Testis (tissue), 3 donors: ENCODE data around the gene OR2F1. TPM values are rescaled to one million over a fixed set of nuclear protein-coding genes. Genes with fewer than 3 reads are reported as not detected.

Experiments used
- DNase-seq: peaks from one replicate; pipeline ENCODE4 v3.0.0-alpha.2; 2019
- H3K27ac ChIP-seq, 2 donors: fragments of 200-600 bp; sonication (generic); one replicate each; pipeline ENCODE4 v1.5.1; 2019
- H3K27me3 ChIP-seq: fragments of 200-600 bp; sonication (generic); one replicate; pipeline ENCODE4 v1.5.1; 2019
- H3K36me3 ChIP-seq: fragments of 200-600 bp; sonication (generic); one replicate; pipeline ENCODE4 v1.5.1; 2017; ENCODE audit warnings: low read depth; ENCODE audit errors: missing control alignments
- H3K4me1 ChIP-seq: fragments of 200-600 bp; sonication (generic); one replicate; pipeline ENCODE4 v1.5.1; 2019
- H3K4me3 ChIP-seq, 2 donors: fragments of 200-600 bp; sonication (generic); one replicate each; pipeline ENCODE4 v1.5.1; 2017 to 2019
- H3K9me3 ChIP-seq: fragments of 200-600 bp; sonication (generic); one replicate; pipeline ENCODE4 v1.5.1; 2017
- CTCF ChIP-seq, 3 experiments: fragments of 450-650 bp in 2 of 3; fragments of 200-600 bp in 1 of 3; sonication (generic) in 1 of 3; IDR thresholded peaks; one replicate each; pipeline ENCODE4 v1.5.1; 2016 to 2019; ENCODE audit warnings: antibody characterized with exemption in 3 of 3, mild to moderate bottlenecking in 2 of 3, moderate library complexity in 1 of 3
- POLR2A ChIP-seq: fragments of 450-650 bp; IDR thresholded peaks from one replicate; pipeline ENCODE4 v1.6.1; 2017; ENCODE audit warnings: antibody characterized with exemption, mild to moderate bottlenecking, moderate library complexity
- WGBS, 2 donors: methylation state at CpG; one replicate each; pipeline ENCODE4 v1.1.5; 2018; 5-methylcytosine and 5-hydroxymethylcytosine counted together
- intact Hi-C: fragments of 100-400 bp; cut with DNase I; formaldehyde crosslinking; loops from one replicate; pipeline ENCODE4 v1.15.1; 2023; ENCODE audit warnings: low total_unique reads
- polyA plus RNA-seq: library from polyadenylated mRNA; stranded (reverse); fragments of 350-450 nt; fragmentation: Illumina TruSeq; extraction: RNeasy Lipid Tissue Mini Kit (QIAGEN cat#74804); gene quantifications from one replicate; pipeline ENCODE4 v1.2.3, GENCODE V29; 2014; ENCODE audit warnings: low read depth, low replicate concordance; ENCODE audit not compliant: insufficient read depth
- total RNA-seq, 2 donors: library from RNA; depleted of rRNA; stranded (reverse); fragments of >200 nt; gene quantifications; one replicate each; pipeline ENCODE4 v1.2.3, GENCODE V29; 2016

The OR2F1 gene
- total and polyA plus RNA-seq, 3 donors from 2014 or later = 0.20 to 5.3 (median 2.2) TPM

- Histone ChIP-seq H3K27ac (no peak overlapping the region), H3K9me3 (no peaks in the 10 kb centered on the region), H3K4me1 (no peaks in the 10 kb centered on the region), H3K27me3 (no peaks in the 10 kb centered on the region), H3K36me3 (no peaks in the 10 kb centered on the region), H3K4me3 (no peak overlapping the region)
- WGBS, 2 donors = 70 to 72% methylated on average over 2 of the region's 2 CpGs
- no peak for DNase-seq
- TF ChIP-seq POLR2A (no peak), CTCF (IDR thresholded peaks at IDR 0.05) (no peak)
- intact Hi-C loops = no loop called here
Measured at GRCh38 chr7:143979998-143980397, 25.4 kb downstream of the OR2F1 start.

- 89 to 93% methylated on average over 5 to 10 of the region's 10 CpGs for WGBS, 2 donors
- Histone ChIP-seq H3K4me1 (no peaks in the 10 kb centered on the region), H3K27me3 (no peaks in the 10 kb centered on the region), H3K36me3 (no peaks in the 10 kb centered on the region), H3K4me3 (no peak overlapping the region), H3K9me3 (no peaks in the 10 kb centered on the region), H3K27ac (no peak overlapping the region)
- intact Hi-C loops = no loop called here
- TF ChIP-seq POLR2A (no peak), CTCF (IDR thresholded peaks at IDR 0.05) (no peak)
- no peak for DNase-seq
Measured at GRCh38 chr7:143980746-143981510, 26.3 kb downstream of the OR2F1 start.

- no peak overlapping the region for H3K4me3 ChIP-seq
- H3K9me3 ChIP-seq = no peaks in the 10 kb centered on the region
- H3K4me1 ChIP-seq = no peaks in the 10 kb centered on the region
- H3K27me3 ChIP-seq = no peaks in the 10 kb centered on the region
- 82 to 96% methylated on average over 5 of the region's 5 CpGs for WGBS, 2 donors
- no peak for DNase-seq
- TF ChIP-seq CTCF (IDR thresholded peaks at IDR 0.05) (no peak), POLR2A (no peak)
- H3K27ac ChIP-seq = no peak overlapping the region
- intact Hi-C loops = no loop called here
- H3K36me3 ChIP-seq = no peaks in the 10 kb centered on the region
Measured at GRCh38 chr7:143983960-143984359, 29.3 kb downstream of the OR2F1 start.

- no peak overlapping the region for H3K27ac ChIP-seq
- H3K9me3 ChIP-seq = no peaks in the 10 kb centered on the region
- TF ChIP-seq CTCF (IDR thresholded peaks at IDR 0.05) (no peak), POLR2A (no peak)
- no peak for DNase-seq
- no peaks in the 10 kb centered on the region for H3K4me1 ChIP-seq
- H3K36me3 ChIP-seq = no peaks in the 10 kb centered on the region
- H3K27me3 ChIP-seq = no peaks in the 10 kb centered on the region
- intact Hi-C loops = no loop called here
- H3K4me3 ChIP-seq = no peak overlapping the region
Measured at GRCh38 chr7:143987513-143987912, 32.9 kb downstream of the OR2F1 start.
